NCI-H1092 (cell line): ENCODE measurements around the gene STX10.
"Not testable (repeated sequence)": the region's sequence is repeated elsewhere in the genome, so short reads cannot be mapped to it uniquely, and the experiment has no call there.

Experiments used
- DNase-seq: peaks from one replicate; lab custom pipeline; 2025; lab: John Stamatoyannopoulos, UW

STX10 gene

GRCh38 chr19:13150187-13150930, at the start of gene STX10, which contains the start of gene IER2:
Gene STX10 (minus strand): TSS chr19:13150375. CDS start chr19:13150173, 202 bp downstream.
Gene IER2 (plus strand): TSS chr19:13150411. CDS start chr19:13153187, 2,776 bp downstream.
- DNase-seq = peak; percentile 91

GRCh38 chr19:13198634-13199033, 48.5 kb upstream of the STX10 start:
- DNase-seq = no peak

- no peak for DNase-seq
Measured at GRCh38 chr19:13195678-13196077, 45.5 kb upstream of the STX10 start.

GRCh38 chr19:13190781-13191540, 40.8 kb upstream of the STX10 start:
- DNase-seq = no peak

GRCh38 chr19:13189600-13189999, 39.4 kb upstream of the STX10 start:
- DNase-seq = no peak

GRCh38 chr19:13187419-13187818, 37.2 kb upstream of the STX10 start:
- no peak for DNase-seq

- DNase-seq = not testable (repeated sequence)
Measured at GRCh38 chr19:13186688-13187087, 36.5 kb upstream of the STX10 start.

- DNase-seq = not testable (repeated sequence)
Measured at GRCh38 chr19:13185763-13186657, 35.8 kb upstream of the STX10 start.

GRCh38 chr19:13184926-13185325, 34.8 kb upstream of the STX10 start:
- DNase-seq = not testable (repeated sequence)

- peak; percentile 48 for DNase-seq
Measured at GRCh38 chr19:13181747-13182388, 31.7 kb upstream of the STX10 start.

GRCh38 chr19:13178291-13178690, 28.1 kb upstream of the STX10 start:
- not testable (repeated sequence) for DNase-seq

- DNase-seq = not testable (repeated sequence)
Measured at GRCh38 chr19:13177584-13177983, 27.4 kb upstream of the STX10 start.

- DNase-seq = no peak
Measured at GRCh38 chr19:13176345-13176744, 26.2 kb upstream of the STX10 start.

- no peak for DNase-seq
Measured at GRCh38 chr19:13173139-13173737, 23.1 kb upstream of the STX10 start.

- DNase-seq = peak; percentile 11
Measured at GRCh38 chr19:13172346-13173138, 22.4 kb upstream of the STX10 start.

GRCh38 chr19:13171146-13171545, 21.0 kb upstream of the STX10 start:
- DNase-seq = no peak

- no peak for DNase-seq
Measured at GRCh38 chr19:13169769-13170168, 19.6 kb upstream of the STX10 start.

- not testable (repeated sequence) for DNase-seq
Measured at GRCh38 chr19:13166151-13166550, 16.0 kb upstream of the STX10 start.

- no peak for DNase-seq
Measured at GRCh38 chr19:13165162-13165997, 15.2 kb upstream of the STX10 start.
